Fibroblast of lung (primary cell): Measurements from ENCODE around the gene RARS1.

Source experiments
- EZH2 ChIP-seq: IDR thresholded peaks from 2 replicates; pipeline ENCODE4 v1.5.1; 2012; ENCODE audit warnings: low read length, control low read depth, mild to moderate bottlenecking; ENCODE audit errors: missing control alignments
- TF ChIP-seq, protein P1 (sequence below), 2 donors: IDR thresholded peaks in 1 of 2; conservative IDR thresholded peaks in 1 of 2; 1 replicate in 1 of 2; 2 replicates in 1 of 2; pipeline ENCODE4 v1.5.1; 2011 to 2012; ENCODE audit warnings: low read length in 2 of 2, control low read depth in 1 of 2, inconsistent platforms in 1 of 2, low read depth in 1 of 2, mild to moderate bottlenecking in 1 of 2

DNA sequence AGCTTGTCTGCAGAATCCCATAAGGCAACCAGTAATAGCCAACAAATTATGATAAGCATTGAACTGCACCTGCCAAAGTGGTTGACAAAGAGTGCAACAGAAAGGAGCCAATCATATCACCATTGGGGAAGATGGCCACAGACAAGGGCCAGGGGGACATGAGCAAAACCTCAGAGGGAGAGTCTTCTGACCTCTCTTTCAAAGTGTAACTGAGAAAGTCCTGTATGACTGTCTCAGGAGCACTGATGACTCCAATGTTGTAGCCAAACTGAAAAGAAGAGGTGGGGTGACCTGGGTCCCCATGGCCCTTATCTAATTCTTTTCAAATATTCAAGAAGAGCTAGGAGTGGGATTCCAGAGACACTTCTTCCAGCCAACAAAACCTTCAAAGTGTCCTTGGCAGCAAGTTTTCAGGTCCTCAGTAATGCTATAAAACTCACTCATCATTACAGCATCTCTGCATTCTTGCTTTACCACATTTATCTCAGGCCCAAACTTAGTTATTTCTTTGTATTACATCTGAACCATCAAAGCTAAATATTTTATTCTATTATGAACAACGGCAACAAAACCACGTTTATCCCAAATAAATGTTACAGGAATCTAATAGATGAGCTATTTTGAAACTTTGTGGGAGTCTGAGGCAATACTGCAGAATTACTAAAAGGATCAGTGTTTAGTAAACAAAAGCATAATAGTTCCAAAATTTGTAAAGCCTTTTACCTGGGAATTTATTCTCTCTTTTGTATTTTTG, 67.3 kb downstream of the RARS1 start:
- no peak for TF ChIP-seq EZH2
- TF ChIP-seq, protein P1, sequence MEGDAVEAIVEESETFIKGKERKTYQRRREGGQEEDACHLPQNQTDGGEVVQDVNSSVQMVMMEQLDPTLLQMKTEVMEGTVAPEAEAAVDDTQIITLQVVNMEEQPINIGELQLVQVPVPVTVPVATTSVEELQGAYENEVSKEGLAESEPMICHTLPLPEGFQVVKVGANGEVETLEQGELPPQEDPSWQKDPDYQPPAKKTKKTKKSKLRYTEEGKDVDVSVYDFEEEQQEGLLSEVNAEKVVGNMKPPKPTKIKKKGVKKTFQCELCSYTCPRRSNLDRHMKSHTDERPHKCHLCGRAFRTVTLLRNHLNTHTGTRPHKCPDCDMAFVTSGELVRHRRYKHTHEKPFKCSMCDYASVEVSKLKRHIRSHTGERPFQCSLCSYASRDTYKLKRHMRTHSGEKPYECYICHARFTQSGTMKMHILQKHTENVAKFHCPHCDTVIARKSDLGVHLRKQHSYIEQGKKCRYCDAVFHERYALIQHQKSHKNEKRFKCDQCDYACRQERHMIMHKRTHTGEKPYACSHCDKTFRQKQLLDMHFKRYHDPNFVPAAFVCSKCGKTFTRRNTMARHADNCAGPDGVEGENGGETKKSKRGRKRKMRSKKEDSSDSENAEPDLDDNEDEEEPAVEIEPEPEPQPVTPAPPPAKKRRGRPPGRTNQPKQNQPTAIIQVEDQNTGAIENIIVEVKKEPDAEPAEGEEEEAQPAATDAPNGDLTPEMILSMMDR (conservative IDR thresholded peaks at IDR 0.05 in 1 of 2, IDR thresholded peaks at IDR 0.05 in 1 of 2; ENCODE audit: low read depth in 1 of 2, low read length in 2 of 2) = no peak
